ENCODE measurements around the gene SEC14L6.

GRCh38 chr22:30511109-30511508 is 35.4 kb downstream of the SEC14L6 start:
- TF ChIP-seq CTCF (IDR thresholded peaks at IDR 0.05) (no peak), EP300 (IDR thresholded peaks at IDR 0.05) (no peak), POLR2AphosphoS5 (IDR thresholded peaks at IDR 0.05) (no peak)

Data from suprapubic skin (tissue), 4 donors.